Activated CD4-positive, CD25-positive, alpha-beta regulatory T cell treated with anti-CD3 and anti-CD28 coated beads, Interleukin-2, amount 50 U/mL, for 72 hours (primary cell): ENCODE results near the gene ANKMY1.

Experiments
- DNase-seq: peaks from one replicate; pipeline ENCODE4 v3.0.0; 2021

The ANKMY1 gene

DNA sequence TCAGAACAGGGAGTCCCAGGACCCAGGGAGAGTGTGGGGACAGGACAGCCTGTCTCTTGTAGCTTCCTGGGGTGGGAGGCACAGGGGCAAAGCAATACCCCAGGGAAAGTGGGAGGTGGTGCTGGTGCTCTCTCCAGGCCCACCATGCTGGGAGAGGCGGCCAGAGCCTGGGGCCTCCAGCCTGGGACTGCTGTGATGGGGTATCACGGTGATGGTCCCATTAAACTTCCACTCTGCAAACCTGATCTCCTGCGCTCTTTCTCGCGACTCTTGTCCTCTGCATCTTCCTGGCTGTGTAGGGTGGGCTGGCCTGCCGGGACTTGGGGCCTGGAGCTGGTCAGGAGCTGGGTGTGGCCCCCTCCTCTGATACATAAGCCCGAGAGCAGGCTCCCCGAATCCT lies 20.7 kb upstream of the ANKMY1 start:
- no peak for DNase-seq

- DNase-seq = no peak
Observed at GRCh38 chr2:240578110-240578450, 20.3 kb upstream of the ANKMY1 start.

- no peak for DNase-seq
Observed at GRCh38 chr2:240577281-240578109, 19.7 kb upstream of the ANKMY1 start.

- DNase-seq = no peak
Observed at GRCh38 chr2:240576436-240577205, 18.8 kb upstream of the ANKMY1 start.

GRCh38 chr2:240576036-240576435 lies 18.2 kb upstream of the ANKMY1 start:
- no peak for DNase-seq

GRCh38 chr2:240575101-240575965 lies 17.5 kb upstream of the ANKMY1 start:
- no peak for DNase-seq

- DNase-seq = no peak
Observed at GRCh38 chr2:240574386-240575100, 16.8 kb upstream of the ANKMY1 start.

DNA sequence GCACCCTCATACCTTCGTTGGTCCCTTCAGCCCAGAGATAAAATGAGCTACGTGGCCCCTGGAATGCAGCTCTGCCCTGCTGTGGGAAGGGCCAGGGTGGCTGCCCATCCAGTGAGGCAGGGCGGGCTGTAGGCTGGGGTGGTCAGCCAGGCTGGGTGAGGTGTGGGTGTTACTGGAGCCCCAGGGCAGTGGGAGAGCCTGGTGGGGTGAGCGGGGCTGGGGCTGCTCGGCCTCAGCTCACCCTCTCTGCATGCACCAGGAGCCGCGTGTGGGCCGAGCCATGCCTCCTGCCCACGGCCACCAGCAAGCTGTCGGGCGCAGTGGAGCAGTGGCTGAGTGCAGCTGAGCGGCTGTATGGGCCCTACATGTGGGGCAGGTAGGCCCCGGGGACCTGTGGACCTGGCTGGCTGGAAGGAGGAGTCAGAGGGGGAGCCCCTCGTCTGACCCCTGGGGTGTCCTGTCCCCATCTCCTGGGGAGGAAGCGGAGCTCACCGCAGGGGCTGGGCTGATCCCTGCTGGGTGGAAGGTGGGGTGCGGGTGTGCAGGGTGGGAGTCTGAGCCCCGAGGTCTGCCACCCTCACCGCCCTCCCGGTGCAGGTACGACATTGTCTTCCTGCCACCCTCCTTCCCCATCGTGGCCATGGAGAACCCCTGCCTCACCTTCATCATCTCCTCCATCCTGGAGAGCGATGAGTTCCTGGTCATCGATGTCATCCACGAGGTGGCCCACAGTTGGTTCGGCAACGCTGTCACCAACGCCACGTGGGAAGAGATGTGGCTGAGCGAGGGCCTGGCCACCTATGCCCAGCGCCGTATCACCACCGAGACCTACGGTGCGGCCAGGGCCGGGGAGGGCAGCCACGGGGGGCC lies 16.0 kb upstream of the ANKMY1 start:
- DNase-seq = no peak

- peak; percentile 25 for DNase-seq
Observed at GRCh38 chr2:240573071-240573515, 15.3 kb upstream of the ANKMY1 start.

DNA sequence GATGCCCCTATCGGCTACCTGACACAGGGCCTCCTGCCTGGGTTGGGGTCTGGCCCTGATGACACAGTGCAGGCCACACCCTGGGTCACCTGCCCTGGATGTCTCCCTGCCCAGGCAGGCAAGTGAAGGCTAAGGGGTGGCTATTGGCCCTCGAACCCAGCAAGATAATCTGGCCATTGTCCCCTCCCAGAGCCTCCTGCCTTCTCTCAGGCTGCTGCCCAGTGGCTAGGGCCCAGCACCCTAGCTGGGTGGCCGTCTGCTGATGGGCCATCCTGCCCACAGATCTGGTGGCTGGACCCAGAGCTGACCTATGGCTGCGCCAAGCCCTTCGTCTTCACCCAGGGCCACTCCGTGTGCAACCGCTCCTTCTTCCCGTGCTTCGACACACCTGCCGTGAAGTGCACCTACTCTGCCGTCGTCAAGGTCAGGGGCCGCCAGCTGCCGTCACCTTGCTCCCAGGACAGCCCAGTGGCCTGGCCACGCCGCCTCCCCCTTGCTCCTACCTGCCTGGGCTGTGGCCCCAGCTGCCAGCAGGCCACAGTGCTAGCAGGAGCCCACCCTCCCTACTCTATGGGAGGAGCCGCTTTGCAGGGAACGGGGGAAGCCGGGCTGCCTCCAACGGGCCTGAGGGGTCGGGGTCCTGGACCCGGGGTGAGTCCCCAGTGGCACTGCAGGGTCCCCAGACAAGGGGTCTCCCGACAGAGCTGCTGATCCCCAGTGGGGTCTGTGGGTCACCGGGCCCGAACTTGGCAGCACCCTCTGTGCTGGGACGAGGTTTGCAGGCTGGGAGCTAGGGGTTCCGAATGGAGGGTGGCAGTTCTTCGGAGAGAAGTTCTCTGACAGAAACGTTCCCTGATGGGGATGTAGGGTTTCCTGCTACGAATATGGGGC lies 14.6 kb upstream of the ANKMY1 start:
- peak; percentile 28 for DNase-seq

DNA sequence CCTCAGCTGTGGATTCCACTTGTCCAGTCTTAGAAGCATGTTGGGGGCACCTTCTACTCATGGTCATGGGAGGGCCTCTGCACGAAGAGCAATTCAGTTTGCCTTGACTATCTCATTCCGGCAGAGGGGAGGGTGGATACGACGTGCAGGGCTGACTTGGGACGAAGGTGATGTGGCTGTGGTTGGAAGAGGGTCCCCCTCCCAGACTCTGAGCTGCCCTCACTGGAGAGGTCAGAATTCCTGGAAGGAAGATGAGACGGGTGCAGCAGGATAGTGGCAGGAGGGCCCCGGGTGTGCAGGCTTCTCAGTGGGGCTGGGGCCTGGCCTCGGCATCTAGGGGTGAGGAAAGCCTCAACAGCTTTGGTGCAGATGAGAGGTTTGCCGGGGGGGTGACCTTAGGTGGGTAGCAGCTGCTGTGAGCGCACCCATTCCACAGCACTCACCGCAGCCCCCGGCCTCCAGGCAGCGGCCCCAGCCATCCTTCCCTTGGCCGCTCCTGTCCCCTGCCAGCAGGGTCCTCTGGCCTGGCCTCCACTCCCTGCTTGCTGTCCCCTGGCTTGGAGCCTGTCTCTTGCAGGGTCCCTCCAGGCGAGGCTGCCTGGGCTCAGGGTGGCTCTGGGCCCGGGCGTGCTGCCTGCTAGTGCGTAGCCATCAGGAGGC lies 13.7 kb upstream of the ANKMY1 start:
- peak; percentile 27 for DNase-seq

GRCh38 chr2:240570531-240571313 lies 12.9 kb upstream of the ANKMY1 start:
- peak; percentile 25 for DNase-seq

GRCh38 chr2:240569998-240570530 lies 12.3 kb upstream of the ANKMY1 start:
- DNase-seq = peak; percentile 30

- DNase-seq = no peak
Observed at GRCh38 chr2:240569523-240569997, 11.8 kb upstream of the ANKMY1 start.

DNA sequence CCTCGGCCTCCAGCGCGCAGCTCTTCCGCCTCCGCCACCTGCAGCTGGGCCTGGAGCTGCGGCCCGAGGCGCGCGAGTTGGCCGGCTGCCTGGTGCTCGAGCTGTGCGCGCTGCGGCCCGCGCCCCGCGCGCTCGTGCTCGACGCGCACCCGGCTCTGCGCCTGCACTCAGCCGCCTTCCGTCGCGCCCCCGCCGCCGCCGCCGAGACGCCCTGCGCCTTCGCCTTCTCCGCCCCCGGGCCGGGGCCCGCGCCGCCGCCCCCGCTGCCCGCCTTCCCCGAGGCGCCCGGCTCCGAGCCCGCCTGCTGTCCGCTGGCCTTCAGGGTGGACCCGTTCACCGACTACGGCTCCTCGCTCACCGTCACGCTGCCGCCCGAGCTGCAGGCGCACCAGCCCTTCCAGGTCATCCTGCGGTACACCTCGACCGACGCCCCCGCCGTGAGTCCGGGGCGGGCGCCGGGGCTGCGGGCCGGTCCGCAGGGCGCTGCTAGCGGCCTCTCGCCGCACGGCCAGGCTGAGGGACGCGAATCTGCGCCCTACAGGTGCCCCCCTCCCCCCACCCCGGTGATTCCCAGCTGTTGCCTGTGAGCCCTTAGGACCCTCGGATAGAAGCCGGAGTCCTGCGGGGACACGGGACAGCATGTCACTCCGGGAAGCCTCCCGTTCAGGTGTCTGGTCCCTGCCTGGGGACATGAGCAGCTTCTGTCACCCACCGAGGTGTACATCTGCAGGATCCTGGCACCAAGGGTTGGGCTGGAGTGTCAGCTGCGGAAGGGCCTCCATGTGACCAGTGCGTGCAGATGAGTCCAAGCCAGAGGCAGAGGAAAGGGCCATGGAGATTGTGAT lies 11.1 kb upstream of the ANKMY1 start:
- peak; percentile 66 for DNase-seq

DNA sequence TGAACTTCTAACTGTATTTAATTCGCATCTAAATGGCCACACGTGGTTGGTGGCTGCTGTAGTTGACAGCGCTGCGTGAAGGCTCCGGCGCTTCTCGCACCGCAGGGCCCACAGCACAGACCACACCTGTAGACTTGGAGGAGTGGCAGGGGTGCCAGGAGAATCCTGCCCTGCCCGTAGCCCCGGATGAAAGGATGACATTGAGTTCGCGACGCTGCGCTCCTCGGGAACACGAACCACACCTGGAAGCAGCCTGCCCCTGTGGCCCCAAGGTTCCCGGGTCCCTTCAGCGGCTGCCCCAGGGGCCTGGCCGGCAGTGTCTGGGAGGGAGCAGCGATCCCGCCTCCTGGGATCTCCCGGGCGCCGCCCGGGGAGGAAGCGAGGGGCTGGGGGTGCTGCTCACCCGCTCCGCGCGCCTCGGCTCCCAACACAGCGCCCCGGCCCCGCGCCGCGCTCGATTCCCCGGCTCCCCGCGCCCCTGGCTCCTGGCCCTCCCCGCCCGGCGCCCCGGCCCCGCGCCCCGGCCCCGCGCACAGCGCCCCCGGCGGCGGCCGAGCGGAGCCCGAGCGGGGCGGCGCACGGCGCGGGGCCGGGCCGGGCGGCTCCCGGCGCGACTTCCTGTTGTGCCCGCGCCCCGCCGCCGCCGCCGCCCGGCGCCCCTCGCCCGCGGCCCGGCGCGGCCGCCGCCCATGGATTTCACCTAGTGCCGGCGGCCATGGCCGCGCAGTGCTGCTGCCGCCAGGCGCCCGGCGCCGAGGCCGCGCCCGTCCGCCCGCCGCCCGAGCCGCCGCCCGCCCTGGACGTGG lies 10.3 kb upstream of the ANKMY1 start, which contains the start of gene RNPEPL1:
TSS of gene RNPEPL1 (plus strand) at position 613 of the 806 bp plus-strand sequence. CDS start at position 716, 103 bp downstream.
- peak; percentile 64 for DNase-seq
